Body of pancreas (tissue), 4 donors: ENCODE results near the gene LIN28A. TPM values are rescaled to one million over a fixed set of nuclear protein-coding genes. Genes with fewer than 3 reads are reported as not detected.

Experiments used
- ATAC-seq: fragments of 150-250 bp; one replicate; pipeline ENCODE4 v1.9.1; 2016
- DNase-seq, 4 donors: peaks; one replicate each; pipeline ENCODE4 v3.0.0-alpha.2; 2019
- H3K27ac ChIP-seq, 4 donors: fragments of 200-600 bp; sonication (generic); 1 replicate in 3 of 4; 2 replicates in 1 of 4; pipeline versions ENCODE4 v1.5.1 to v1.6.1; 2016 to 2019; ENCODE audit warnings: mild to moderate bottlenecking in 1 of 4, mixed read lengths in 1 of 4, moderate library complexity in 1 of 4
- H3K27me3 ChIP-seq, 2 donors: fragments of 200-600 bp; sonication (generic); one replicate each; pipeline ENCODE4 v1.6.0; 2016; ENCODE audit warnings: mild to moderate bottlenecking in 1 of 2
- H3K36me3 ChIP-seq, 2 donors: fragments of 200-600 bp; sonication (generic); replicated peaks in 1 of 2; 2 replicates each; pipeline ENCODE4 v1.5.1; 2016; ENCODE audit warnings: low read depth in 2 of 2; ENCODE audit not compliant: insufficient read depth in 1 of 2
- H3K4me1 ChIP-seq: fragments of 200-600 bp; sonication (generic); one replicate; pipeline ENCODE4 v1.6.0; 2016
- H3K4me3 ChIP-seq, 2 donors: fragments of 200-600 bp; sonication (generic); 1 replicate in 1 of 2; 2 replicates in 1 of 2; pipeline ENCODE4 v1.5.1; 2016 to 2019
- H3K9me3 ChIP-seq, 3 donors: fragments of 200-600 bp; sonication (generic); 1 replicate in 2 of 3; 2 replicates in 1 of 3; pipeline ENCODE4 v1.5.1; 2016
- CTCF ChIP-seq, 7 experiments: fragments of 450-650 bp in 4 of 7; fragments of 200-600 bp in 3 of 7; sonication (generic) in 3 of 7; IDR thresholded peaks; one replicate each; pipeline ENCODE4 v1.5.1; 2016 to 2019; ENCODE audit warnings: antibody characterized with exemption in 7 of 7
- POLR2A ChIP-seq, 3 donors: fragments of 450-650 bp; IDR thresholded peaks; one replicate each; pipeline ENCODE4 v1.6.1; 2016; ENCODE audit warnings: antibody characterized with exemption in 3 of 3, mild to moderate bottlenecking in 2 of 3
- WGBS, 2 donors: methylation state at CpG; one replicate each; pipeline ENCODE4 v1.1.5; 2017; 5-methylcytosine and 5-hydroxymethylcytosine counted together
- intact Hi-C: fragments of 100-400 bp; cut with DNase I; formaldehyde crosslinking; loops from one replicate; pipeline ENCODE4 v1.15.1; 2023
- total RNA-seq, 2 donors: library from RNA; depleted of rRNA; stranded (reverse); fragments of >200 nt; gene quantifications; one replicate each; pipeline ENCODE4 v1.1.0, GENCODE V29; 2016

The LIN28A gene
- total RNA-seq, 2 donors from 2014 or later = not detected

- ATAC-seq = peak; percentile 85
- peak overlapping the region; percentile 72 to 83 for H3K4me3 ChIP-seq
- H3K27me3 ChIP-seq = no peaks in the 10 kb centered on the region
- H3K36me3 ChIP-seq = peaks cover 0 to 6% of the 10 kb centered on the region in 2 donors
- intact Hi-C loops = no loop called here
- no peaks in the 10 kb centered on the region for H3K9me3 ChIP-seq
- peaks cover 38% of the 10 kb centered on the region for H3K4me1 ChIP-seq
- peak overlapping the region; percentile 93 to 100 (median 100) for H3K27ac ChIP-seq
- TF ChIP-seq CTCF (IDR thresholded peaks at IDR 0.05) (no peak), POLR2A (IDR thresholded peaks at IDR 0.05) (peak in 1 of 3 donors; percentile 50)
- peak; percentile 97 to 98 (median 97) for DNase-seq
- WGBS, 2 donors = 4 to 5% methylated on average over 19 to 29 of the region's 71 CpGs
Measured at GRCh38 chr1:26472901-26473845, 62.6 kb downstream of the LIN28A start.

GRCh38 chr1:26474818-26475217 lies 64.2 kb downstream of the LIN28A start:
- DNase-seq (no peak), ATAC-seq (no peak)
- H3K4me1 ChIP-seq = peaks cover 32% of the 10 kb centered on the region
- peaks cover 0 to 6% of the 10 kb centered on the region in 2 donors for H3K36me3 ChIP-seq
- WGBS, 2 donors = 67 to 100% methylated on average over 1 of the region's 1 CpG
- H3K27me3 ChIP-seq = no peaks in the 10 kb centered on the region
- no peaks in the 10 kb centered on the region for H3K9me3 ChIP-seq
- no peak for TF ChIP-seq CTCF (IDR thresholded peaks at IDR 0.05)
- TF ChIP-seq POLR2A (IDR thresholded peaks at IDR 0.05) = no peak
- no peak overlapping the region for H3K27ac ChIP-seq
- no peak overlapping the region for H3K4me3 ChIP-seq
- intact Hi-C loops = no loop called here

- DNase-seq (no peak), ATAC-seq (no peak)
- H3K4me1 ChIP-seq = peaks cover 26% of the 10 kb centered on the region
- no peaks in the 10 kb centered on the region for H3K9me3 ChIP-seq
- H3K4me3 ChIP-seq = no peak overlapping the region
- intact Hi-C loops = no loop called here
- H3K36me3 ChIP-seq = peaks cover 0 to 6% of the 10 kb centered on the region in 2 donors
- WGBS, 2 donors = 92 to 93% methylated on average over 3 of the region's 3 CpGs
- H3K27me3 ChIP-seq = no peaks in the 10 kb centered on the region
- no peak overlapping the region for H3K27ac ChIP-seq
- TF ChIP-seq CTCF (IDR thresholded peaks at IDR 0.05) (no peak), POLR2A (IDR thresholded peaks at IDR 0.05) (no peak)
Measured at GRCh38 chr1:26475989-26476388, 65.4 kb downstream of the LIN28A start.

- TF ChIP-seq POLR2A (IDR thresholded peaks at IDR 0.05) (no peak), CTCF (IDR thresholded peaks at IDR 0.05) (no peak)
- no peaks in the 10 kb centered on the region for H3K27me3 ChIP-seq
- WGBS, 2 donors = 79 to 85% methylated on average over 4 of the region's 4 CpGs
- no peak overlapping the region for H3K27ac ChIP-seq
- H3K9me3 ChIP-seq = no peaks in the 10 kb centered on the region
- ATAC-seq (no peak), DNase-seq (no peak)
- H3K36me3 ChIP-seq = peaks cover 0 to 6% of the 10 kb centered on the region in 2 donors
- H3K4me1 ChIP-seq = peaks cover 16% of the 10 kb centered on the region
- no peak overlapping the region for H3K4me3 ChIP-seq
- intact Hi-C loops = no loop called here
Measured at GRCh38 chr1:26476958-26477357, 66.3 kb downstream of the LIN28A start.
